ENCODE results near the gene ASTN2.

- TF ChIP-seq CTCF (IDR thresholded peaks at IDR 0.05) (no peak), POLR2A (IDR thresholded peaks at IDR 0.05) (no peak)
Observed at GRCh38 chr9:116987721-116988485, 427.0 kb downstream of the ASTN2 start.

Measured in right lobe of liver (tissue), 4 donors.